HEK293 (cell line): ENCODE results near the gene DIP2C.

ENCODE experiments used
- ATF2 ChIP-seq: fragments of 450-650 bp; formaldehyde crosslinking; IDR thresholded peaks from 2 replicates; pipeline ENCODE4 v1.5.1; 2016; ENCODE audit warnings: missing biosample characterization, missing genetic modification characterization, low read depth
- GLI2 ChIP-seq: fragments of 450-650 bp; formaldehyde crosslinking; IDR thresholded peaks from 2 replicates; pipeline ENCODE4; 2017; ENCODE audit warnings: missing biosample characterization, missing genetic modification characterization, low read depth, borderline replicate concordance
- RBAK ChIP-seq: fragments of 450-650 bp; formaldehyde crosslinking; IDR thresholded peaks from 2 replicates; pipeline ENCODE4 v1.5.1; 2016; ENCODE audit warnings: missing biosample characterization, missing genetic modification characterization
- ZNF214 ChIP-seq: fragments of 450-650 bp; formaldehyde crosslinking; IDR thresholded peaks from 2 replicates; pipeline ENCODE4 v1.5.1; 2017; ENCODE audit warnings: missing biosample characterization, mild to moderate bottlenecking, missing genetic modification characterization, borderline replicate concordance
- ZNF747 ChIP-seq: fragments of 450-650 bp; formaldehyde crosslinking; IDR thresholded peaks from 2 replicates; pipeline ENCODE4 v1.5.1; 2016; ENCODE audit warnings: missing biosample characterization, missing genetic modification characterization
- TF ChIP-seq, protein P1 (sequence below): fragments of 450-650 bp; formaldehyde crosslinking; IDR thresholded peaks from 2 replicates; pipeline ENCODE4 v1.5.1; 2016; ENCODE audit warnings: missing biosample characterization, missing genetic modification characterization
- TF ChIP-seq, protein P2 (sequence below): fragments of 450-650 bp; formaldehyde crosslinking; IDR thresholded peaks from 2 replicates; pipeline ENCODE4 v1.5.1; 2016; ENCODE audit warnings: missing biosample characterization, missing genetic modification characterization

DNA sequence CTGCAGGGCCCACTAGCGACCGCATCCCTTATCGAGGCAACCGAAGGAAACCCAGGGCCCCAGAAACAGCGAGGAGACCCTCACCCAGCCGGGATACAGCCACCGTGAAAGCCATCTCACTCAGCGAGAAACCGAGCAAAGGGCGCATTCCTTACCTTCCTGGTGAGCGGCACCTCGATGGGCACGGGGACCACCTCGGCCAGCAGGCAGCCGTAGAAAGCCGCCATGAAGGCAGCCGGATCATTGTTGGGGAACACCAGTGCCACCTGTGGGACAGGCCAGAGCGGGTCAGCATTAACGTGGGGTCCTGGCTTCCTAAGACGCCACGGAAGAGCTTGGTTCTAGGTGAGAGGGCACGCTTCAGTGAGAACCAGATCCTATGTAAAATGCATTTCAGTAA lies 290.5 kb downstream of the DIP2C start:
- TF ChIP-seq ZNF214 (no peak), RBAK (tag by site-specific recombination) (no peak), ZNF747 (no peak), GLI2 (tag by site-specific recombination) (no peak), ATF2 (tag by site-specific recombination) (no peak)
- TF ChIP-seq, protein P1, sequence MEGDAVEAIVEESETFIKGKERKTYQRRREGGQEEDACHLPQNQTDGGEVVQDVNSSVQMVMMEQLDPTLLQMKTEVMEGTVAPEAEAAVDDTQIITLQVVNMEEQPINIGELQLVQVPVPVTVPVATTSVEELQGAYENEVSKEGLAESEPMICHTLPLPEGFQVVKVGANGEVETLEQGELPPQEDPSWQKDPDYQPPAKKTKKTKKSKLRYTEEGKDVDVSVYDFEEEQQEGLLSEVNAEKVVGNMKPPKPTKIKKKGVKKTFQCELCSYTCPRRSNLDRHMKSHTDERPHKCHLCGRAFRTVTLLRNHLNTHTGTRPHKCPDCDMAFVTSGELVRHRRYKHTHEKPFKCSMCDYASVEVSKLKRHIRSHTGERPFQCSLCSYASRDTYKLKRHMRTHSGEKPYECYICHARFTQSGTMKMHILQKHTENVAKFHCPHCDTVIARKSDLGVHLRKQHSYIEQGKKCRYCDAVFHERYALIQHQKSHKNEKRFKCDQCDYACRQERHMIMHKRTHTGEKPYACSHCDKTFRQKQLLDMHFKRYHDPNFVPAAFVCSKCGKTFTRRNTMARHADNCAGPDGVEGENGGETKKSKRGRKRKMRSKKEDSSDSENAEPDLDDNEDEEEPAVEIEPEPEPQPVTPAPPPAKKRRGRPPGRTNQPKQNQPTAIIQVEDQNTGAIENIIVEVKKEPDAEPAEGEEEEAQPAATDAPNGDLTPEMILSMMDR (tag by site-specific recombination): no peak
- TF ChIP-seq, protein P2, sequence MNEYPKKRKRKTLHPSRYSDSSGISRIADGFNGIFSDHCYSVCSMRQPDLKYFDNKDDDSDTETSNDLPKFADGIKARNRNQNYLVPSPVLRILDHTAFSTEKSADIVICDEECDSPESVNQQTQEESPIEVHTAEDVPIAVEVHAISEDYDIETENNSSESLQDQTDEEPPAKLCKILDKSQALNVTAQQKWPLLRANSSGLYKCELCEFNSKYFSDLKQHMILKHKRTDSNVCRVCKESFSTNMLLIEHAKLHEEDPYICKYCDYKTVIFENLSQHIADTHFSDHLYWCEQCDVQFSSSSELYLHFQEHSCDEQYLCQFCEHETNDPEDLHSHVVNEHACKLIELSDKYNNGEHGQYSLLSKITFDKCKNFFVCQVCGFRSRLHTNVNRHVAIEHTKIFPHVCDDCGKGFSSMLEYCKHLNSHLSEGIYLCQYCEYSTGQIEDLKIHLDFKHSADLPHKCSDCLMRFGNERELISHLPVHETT (tag by site-specific recombination): no peak
